Measurements from ENCODE around the gene ZNF783.

Gene ZNF783

GRCh38 chr7:149300620-149301285 lies 38.8 kb downstream of the ZNF783 start:
- Histone ChIP-seq H3K36me3 (ENCODE audit: insufficient read depth, low read length) (no peaks in the 10 kb centered on the region), H3K4me1 (ENCODE audit: insufficient read depth, low read length) (peaks cover 7% of the 10 kb centered on the region; the same call in 1 of the 2 replicates), H3K27ac (ENCODE audit: low read depth, low read length) (no peak overlapping the region), H3K9me3 (ENCODE audit: insufficient read depth, low read depth, low read length) (peaks cover 4% of the 10 kb centered on the region; the same call in 1 of the 2 replicates), H3K27me3 (ENCODE audit: insufficient read depth, low read length) (no peaks in the 10 kb centered on the region), H3K9ac (ENCODE audit: low read depth, low read length) (no peak overlapping the region), H3K4me3 (ENCODE audit: low read length) (no peak overlapping the region)
- WGBS: 92% methylated on average over 6 of the region's 8 CpGs

GRCh38 chr7:149302222-149302621 lies 40.2 kb downstream of the ZNF783 start:
- 94% methylated on average over 12 of the region's 12 CpGs for WGBS
- Histone ChIP-seq H3K9me3 (ENCODE audit: insufficient read depth, low read depth, low read length) (peaks cover 4% of the 10 kb centered on the region; the same call in 1 of the 2 replicates), H3K27ac (ENCODE audit: low read depth, low read length) (no peak overlapping the region), H3K36me3 (ENCODE audit: insufficient read depth, low read length) (no peaks in the 10 kb centered on the region), H3K4me1 (ENCODE audit: insufficient read depth, low read length) (peaks cover 7% of the 10 kb centered on the region; the same call in 1 of the 2 replicates), H3K4me3 (ENCODE audit: low read length) (no peak overlapping the region), H3K27me3 (ENCODE audit: insufficient read depth, low read length) (no peaks in the 10 kb centered on the region), H3K9ac (ENCODE audit: low read depth, low read length) (no peak overlapping the region)

GRCh38 chr7:149302865-149303264 lies 40.9 kb downstream of the ZNF783 start:
- WGBS: 87% methylated on average over 2 of the region's 2 CpGs
- peaks cover 7% of the 10 kb centered on the region; the same call in 1 of the 2 replicates for H3K4me1 ChIP-seq (ENCODE audit: insufficient read depth, low read length)
- H3K4me3 ChIP-seq (ENCODE audit: low read length): no peak overlapping the region
- H3K27me3 ChIP-seq (ENCODE audit: insufficient read depth, low read length): no peaks in the 10 kb centered on the region
- no peak overlapping the region for H3K27ac ChIP-seq (ENCODE audit: low read depth, low read length)
- H3K36me3 ChIP-seq (ENCODE audit: insufficient read depth, low read length): no peaks in the 10 kb centered on the region
- peaks cover 4% of the 10 kb centered on the region; the same call in 1 of the 2 replicates for H3K9me3 ChIP-seq (ENCODE audit: insufficient read depth, low read depth, low read length)
- H3K9ac ChIP-seq (ENCODE audit: low read depth, low read length): no peak overlapping the region

- peaks cover 7% of the 10 kb centered on the region; the same call in 1 of the 2 replicates for H3K4me1 ChIP-seq (ENCODE audit: insufficient read depth, low read length)
- 85% methylated on average over 7 of the region's 7 CpGs for WGBS
- no peak overlapping the region for H3K4me3 ChIP-seq (ENCODE audit: low read length)
- H3K9me3 ChIP-seq (ENCODE audit: insufficient read depth, low read depth, low read length): no peaks in the 10 kb centered on the region
- no peak overlapping the region for H3K9ac ChIP-seq (ENCODE audit: low read depth, low read length)
- H3K36me3 ChIP-seq (ENCODE audit: insufficient read depth, low read length): no peaks in the 10 kb centered on the region
- no peaks in the 10 kb centered on the region for H3K27me3 ChIP-seq (ENCODE audit: insufficient read depth, low read length)
- no peak overlapping the region for H3K27ac ChIP-seq (ENCODE audit: low read depth, low read length)
Observed at GRCh38 chr7:149304006-149304405, 42.0 kb downstream of the ZNF783 start.

GRCh38 chr7:149306854-149307253 lies 44.9 kb downstream of the ZNF783 start:
- Histone ChIP-seq H3K9ac (ENCODE audit: low read depth, low read length) (no peak overlapping the region), H3K27me3 (ENCODE audit: insufficient read depth, low read length) (no peaks in the 10 kb centered on the region)
- 88% methylated on average over 4 of the region's 4 CpGs for WGBS

GRCh38 chr7:149307775-149308501 lies 45.9 kb downstream of the ZNF783 start:
- H3K9me3 ChIP-seq (ENCODE audit: insufficient read depth, low read depth, low read length): no peaks in the 10 kb centered on the region
- H3K9ac ChIP-seq (ENCODE audit: low read depth, low read length): no peak overlapping the region
- 94% methylated on average over 16 of the region's 16 CpGs for WGBS
- no peaks in the 10 kb centered on the region for H3K4me1 ChIP-seq (ENCODE audit: insufficient read depth, low read length)
- H3K27me3 ChIP-seq (ENCODE audit: insufficient read depth, low read length): no peaks in the 10 kb centered on the region
- no peak overlapping the region for H3K4me3 ChIP-seq (ENCODE audit: low read length)
- H3K27ac ChIP-seq (ENCODE audit: low read depth, low read length): no peak overlapping the region
- no peaks in the 10 kb centered on the region for H3K36me3 ChIP-seq (ENCODE audit: insufficient read depth, low read length)

More at GRCh38 chr7:149306854-149307253, 44.9 kb downstream of the ZNF783 start:
- H3K4me1 ChIP-seq (ENCODE audit: insufficient read depth, low read length): no peaks in the 10 kb centered on the region
- H3K4me3 ChIP-seq (ENCODE audit: low read length): no peak overlapping the region
- H3K36me3 ChIP-seq (ENCODE audit: insufficient read depth, low read length): no peaks in the 10 kb centered on the region
- no peaks in the 10 kb centered on the region for H3K9me3 ChIP-seq (ENCODE audit: insufficient read depth, low read depth, low read length)
- no peak overlapping the region for H3K27ac ChIP-seq (ENCODE audit: low read depth, low read length)

GRCh38 chr7:149310113-149310836 lies 48.3 kb downstream of the ZNF783 start:
- Histone ChIP-seq H3K36me3 (ENCODE audit: insufficient read depth, low read length) (no peaks in the 10 kb centered on the region), H3K27me3 (ENCODE audit: insufficient read depth, low read length) (no peaks in the 10 kb centered on the region), H3K27ac (ENCODE audit: low read depth, low read length) (no peak overlapping the region), H3K4me3 (ENCODE audit: low read length) (no peak overlapping the region), H3K9me3 (ENCODE audit: insufficient read depth, low read depth, low read length) (no peaks in the 10 kb centered on the region), H3K9ac (ENCODE audit: low read depth, low read length) (no peak overlapping the region), H3K4me1 (ENCODE audit: insufficient read depth, low read length) (no peaks in the 10 kb centered on the region)
- 85% methylated on average over 2 of the region's 3 CpGs for WGBS

GRCh38 chr7:149310990-149311573 lies 49.1 kb downstream of the ZNF783 start:
- Histone ChIP-seq H3K9ac (ENCODE audit: low read depth, low read length) (no peak overlapping the region), H3K4me1 (ENCODE audit: insufficient read depth, low read length) (no peaks in the 10 kb centered on the region), H3K27ac (ENCODE audit: low read depth, low read length) (no peak overlapping the region), H3K27me3 (ENCODE audit: insufficient read depth, low read length) (no peaks in the 10 kb centered on the region), H3K4me3 (ENCODE audit: low read length) (no peak overlapping the region), H3K9me3 (ENCODE audit: insufficient read depth, low read depth, low read length) (no peaks in the 10 kb centered on the region), H3K36me3 (ENCODE audit: insufficient read depth, low read length) (no peaks in the 10 kb centered on the region)
- 82% methylated on average over 4 of the region's 4 CpGs for WGBS

GRCh38 chr7:149313981-149314380 lies 52.0 kb downstream of the ZNF783 start:
- 78% methylated on average over 2 of the region's 2 CpGs for WGBS
- H3K9me3 ChIP-seq (ENCODE audit: insufficient read depth, low read depth, low read length): no peaks in the 10 kb centered on the region
- no peak overlapping the region for H3K9ac ChIP-seq (ENCODE audit: low read depth, low read length)
- H3K27me3 ChIP-seq (ENCODE audit: insufficient read depth, low read length): no peaks in the 10 kb centered on the region
- no peaks in the 10 kb centered on the region for H3K36me3 ChIP-seq (ENCODE audit: insufficient read depth, low read length)
- H3K27ac ChIP-seq (ENCODE audit: low read depth, low read length): no peak overlapping the region
- no peaks in the 10 kb centered on the region for H3K4me1 ChIP-seq (ENCODE audit: insufficient read depth, low read length)
- no peak overlapping the region for H3K4me3 ChIP-seq (ENCODE audit: low read length)

- no peaks in the 10 kb centered on the region for H3K36me3 ChIP-seq (ENCODE audit: insufficient read depth, low read length)
- H3K4me1 ChIP-seq (ENCODE audit: insufficient read depth, low read length): peaks cover 14% of the 10 kb centered on the region; the same call in 1 of the 2 replicates
- H3K9me3 ChIP-seq (ENCODE audit: insufficient read depth, low read depth, low read length): no peaks in the 10 kb centered on the region
- no peak overlapping the region for H3K9ac ChIP-seq (ENCODE audit: low read depth, low read length)
- no peaks in the 10 kb centered on the region for H3K27me3 ChIP-seq (ENCODE audit: insufficient read depth, low read length)
- H3K27ac ChIP-seq (ENCODE audit: low read depth, low read length): no peak overlapping the region
- H3K4me3 ChIP-seq (ENCODE audit: low read length): no peak overlapping the region
Observed at GRCh38 chr7:149316606-149317005, 54.6 kb downstream of the ZNF783 start.

- no peak overlapping the region for H3K4me3 ChIP-seq (ENCODE audit: low read length)
- no peak overlapping the region for H3K9ac ChIP-seq (ENCODE audit: low read depth, low read length)
Observed at GRCh38 chr7:149317496-149317895, 55.5 kb downstream of the ZNF783 start.

More at GRCh38 chr7:149317496-149317895, 55.5 kb downstream of the ZNF783 start:
- H3K4me1 ChIP-seq (ENCODE audit: insufficient read depth, low read length): peaks cover 17% of the 10 kb centered on the region; the same call in 1 of the 2 replicates
- no peaks in the 10 kb centered on the region for H3K36me3 ChIP-seq (ENCODE audit: insufficient read depth, low read length)
- 93% methylated on average over 1 of the region's 1 CpG for WGBS
- H3K9me3 ChIP-seq (ENCODE audit: insufficient read depth, low read depth, low read length): no peaks in the 10 kb centered on the region
- no peak overlapping the region for H3K27ac ChIP-seq (ENCODE audit: low read depth, low read length)
- H3K27me3 ChIP-seq (ENCODE audit: insufficient read depth, low read length): no peaks in the 10 kb centered on the region
